ENCODE data around the gene KRTAP20-1.

Gene KRTAP20-1, protein sequence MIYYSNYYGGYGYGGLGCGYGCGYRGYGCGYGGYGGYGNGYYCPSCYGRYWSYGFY

DNA sequence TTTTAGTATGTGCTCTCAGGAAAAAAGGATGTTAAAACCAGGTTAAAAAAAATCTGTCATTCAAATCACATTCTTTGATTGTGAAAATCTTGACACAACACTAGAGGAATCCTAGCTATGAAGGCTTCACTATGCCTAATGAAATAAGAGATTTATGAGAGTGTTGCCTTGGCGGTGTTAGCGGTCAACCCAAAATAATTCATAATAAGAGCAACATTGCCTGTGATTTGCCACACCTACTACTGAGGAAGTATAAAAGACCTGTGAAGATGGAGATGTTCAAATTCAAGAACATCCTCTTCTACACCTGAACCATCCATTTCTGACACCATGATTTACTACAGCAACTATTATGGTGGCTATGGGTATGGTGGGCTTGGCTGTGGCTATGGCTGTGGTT is at the start of gene KRTAP20-1:
KRTAP20-1 (plus strand) TSS at position 301 of the 400 bp plus-strand sequence; CDS start at position 331, 30 bp downstream.
- no peak for DNase-seq

DNA sequence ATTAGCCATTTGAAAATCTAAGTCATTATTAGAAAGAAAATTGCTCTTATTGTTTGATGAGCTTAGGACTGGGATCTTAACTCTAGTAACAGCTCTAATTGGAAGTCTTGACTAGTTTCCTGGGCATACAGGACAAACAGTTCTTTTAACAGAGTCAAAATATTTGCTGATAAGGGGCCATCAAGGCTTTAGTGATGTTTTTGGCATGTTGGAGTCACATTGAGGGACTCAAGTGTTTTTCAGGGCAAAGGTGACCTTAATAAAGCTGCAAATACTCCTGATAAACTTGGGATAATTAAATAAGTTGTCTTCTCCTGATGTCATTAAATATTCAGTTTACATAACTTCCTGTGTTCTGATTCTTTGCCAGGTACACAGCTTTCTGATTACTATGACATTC is 48.6 kb upstream of the KRTAP20-1 start:
- no peak for DNase-seq

DNA sequence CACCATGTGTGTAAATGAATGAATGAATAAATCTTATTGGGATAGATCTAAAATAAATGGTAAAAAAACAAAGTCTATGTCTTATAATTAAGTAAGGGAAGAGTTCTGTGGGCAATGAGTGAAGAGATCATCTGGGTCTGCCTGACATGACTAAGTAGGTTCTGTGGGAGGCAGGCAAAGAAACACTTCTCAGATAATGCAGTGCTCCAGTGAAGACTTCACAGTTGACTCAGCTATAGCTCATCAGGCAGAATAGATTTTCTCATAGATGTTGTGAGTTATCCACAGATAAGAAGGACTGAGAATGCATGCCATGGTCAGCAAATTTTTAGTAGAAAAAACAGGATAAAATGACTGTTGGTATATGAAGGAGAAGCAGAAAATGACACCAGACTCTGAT is 38.5 kb upstream of the KRTAP20-1 start:
- DNase-seq: no peak

DNA sequence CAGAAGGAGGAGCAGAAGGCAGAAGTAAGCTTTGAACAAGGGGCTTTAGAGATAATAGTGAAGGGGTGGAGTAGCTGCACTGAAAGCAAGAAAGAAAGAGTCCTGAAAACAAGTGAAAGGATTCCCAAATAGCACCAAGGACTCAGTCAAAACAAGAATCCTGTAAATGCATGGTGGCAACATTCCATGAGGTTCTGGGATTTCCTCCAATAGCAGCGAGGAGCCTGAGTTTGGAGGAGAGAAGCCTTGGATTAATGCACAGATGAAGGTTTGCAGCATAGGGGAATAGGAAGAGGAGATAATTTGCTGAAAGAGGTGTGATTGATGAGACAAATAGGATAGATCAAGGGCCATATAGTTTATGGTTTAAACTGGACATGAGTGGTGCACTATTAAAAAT is 36.9 kb upstream of the KRTAP20-1 start:
- no peak for DNase-seq

DNA sequence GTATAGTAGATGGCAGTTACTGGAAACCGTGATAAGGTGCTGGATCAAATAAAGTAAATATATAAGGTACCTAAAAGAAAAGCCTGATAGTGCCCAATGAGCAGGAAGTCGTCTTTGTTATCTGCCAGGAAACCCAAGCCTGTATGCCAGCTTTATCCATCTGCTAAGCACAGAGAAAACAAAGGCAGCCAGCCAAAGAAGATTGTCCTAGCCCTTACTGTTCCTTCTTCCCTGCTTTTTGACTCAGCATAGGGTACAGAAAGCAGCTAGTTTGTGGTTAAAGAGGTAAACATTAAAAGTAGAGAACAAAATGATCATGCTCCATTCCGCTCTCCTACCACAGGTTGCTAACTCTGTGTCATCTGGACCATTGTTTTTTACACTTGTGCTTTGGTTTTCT is 36.1 kb upstream of the KRTAP20-1 start:
- no peak for DNase-seq

DNA sequence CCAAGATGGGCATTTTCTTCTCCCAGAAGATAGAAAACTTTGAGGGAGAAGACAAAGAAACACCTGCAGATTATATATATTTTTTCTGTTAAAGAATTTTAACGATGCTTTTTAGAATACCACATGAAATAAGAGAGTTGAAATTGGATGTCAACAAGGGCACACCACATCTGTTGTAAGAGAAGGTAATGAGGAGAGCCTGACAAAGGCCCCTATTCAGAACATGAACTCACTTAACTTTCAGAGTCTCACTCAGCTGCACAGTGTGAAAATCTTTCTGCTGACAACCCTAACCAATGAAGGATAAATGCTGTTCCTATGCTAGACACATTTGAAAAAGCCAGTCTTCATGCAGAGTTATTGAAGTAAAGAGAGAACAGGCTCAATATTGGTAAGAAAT is 33.4 kb upstream of the KRTAP20-1 start:
- DNase-seq: no peak

DNA sequence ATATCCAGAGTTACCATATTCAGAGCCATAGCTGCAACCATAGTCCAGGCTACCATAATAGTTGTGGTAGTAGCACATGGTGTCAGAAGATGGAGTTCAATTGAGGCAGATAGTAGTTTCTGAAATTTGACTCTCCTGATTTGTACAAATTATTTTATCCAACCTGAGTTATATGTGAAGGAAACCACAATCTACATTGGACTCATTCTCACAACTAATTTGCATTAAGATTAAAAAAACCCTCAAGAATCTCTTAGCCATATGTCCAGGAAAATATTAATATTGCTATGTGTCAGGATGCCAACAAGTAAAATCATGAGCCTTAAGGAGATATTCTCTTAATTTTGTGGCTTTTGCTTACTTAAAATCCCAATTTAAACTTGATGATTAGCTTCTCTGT is 25.9 kb upstream of the KRTAP20-1 start, which contains the start of gene KRTAP22-2:
KRTAP22-2 (minus strand) TSS at position 101 of the 400 bp plus-strand sequence.
- no peak for DNase-seq

DNA sequence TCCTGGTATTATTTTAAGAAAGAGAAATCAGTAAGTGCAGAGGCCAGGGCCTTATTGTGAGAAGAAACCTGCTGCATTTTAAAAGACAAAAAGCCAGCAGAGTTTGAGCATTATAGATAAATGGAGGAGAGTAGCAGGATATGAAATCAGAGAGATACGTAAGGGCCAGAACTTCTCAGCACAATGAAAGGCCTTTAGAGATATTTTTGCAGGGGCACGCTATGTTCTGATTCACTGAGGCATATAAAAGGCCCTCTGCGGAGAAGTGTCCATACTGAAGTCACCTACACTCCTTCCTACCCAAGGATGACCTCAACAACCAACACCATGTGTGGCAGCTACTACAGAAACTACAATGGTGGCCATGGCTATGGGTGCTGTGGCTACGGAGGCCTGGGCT is 24.1 kb upstream of the KRTAP20-1 start, which contains the start of gene KRTAP6-3:
KRTAP6-3 (plus strand) TSS at position 301 of the 400 bp plus-strand sequence; CDS start at position 307, 6 bp downstream.
- DNase-seq: no peak

DNA sequence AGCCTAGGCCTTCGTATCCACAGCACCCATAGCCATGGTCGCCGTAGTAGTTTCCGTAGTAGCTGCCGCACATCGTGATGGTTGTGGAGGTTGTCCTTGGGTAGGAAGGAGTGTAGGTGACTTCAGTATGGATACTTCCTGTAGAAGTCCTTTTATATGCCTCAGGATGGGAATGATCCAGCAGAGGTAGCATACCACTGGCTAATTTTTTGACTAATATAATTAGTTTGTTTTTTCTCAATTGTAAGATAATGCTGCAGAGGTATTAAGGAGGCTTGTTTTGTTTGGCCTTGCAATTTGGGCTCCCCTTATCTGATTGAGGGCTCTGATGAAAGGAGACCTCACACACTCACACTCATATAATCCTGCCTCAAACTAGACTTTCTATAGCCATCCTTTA is 17.4 kb upstream of the KRTAP20-1 start, which contains the start of gene KRTAP6-2:
KRTAP6-2 (minus strand) TSS at position 101 of the 400 bp plus-strand sequence; CDS start at position 73, 28 bp downstream.
- DNase-seq: no peak

DNA sequence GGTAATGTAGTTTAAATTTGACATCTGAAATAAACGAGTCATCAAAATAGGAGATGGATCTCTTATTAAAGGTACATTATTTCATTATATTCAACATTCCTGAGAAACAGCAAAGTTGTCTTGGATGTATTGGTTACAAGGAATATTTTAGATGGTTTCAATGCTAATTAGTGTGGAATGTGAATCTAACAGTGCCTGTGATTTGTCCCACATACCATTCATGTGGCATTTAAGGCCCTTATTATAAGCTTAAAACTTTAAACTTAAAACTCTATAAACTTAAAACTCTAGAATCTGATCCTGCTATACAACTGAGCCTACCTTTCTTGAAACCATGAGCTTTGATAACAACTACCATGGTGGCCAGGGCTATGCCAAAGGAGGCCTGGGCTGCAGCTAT is 15.4 kb upstream of the KRTAP20-1 start, which contains the start of gene KRTAP22-1:
KRTAP22-1 (plus strand) TSS at position 301 of the 400 bp plus-strand sequence.
- DNase-seq: no peak

DNA sequence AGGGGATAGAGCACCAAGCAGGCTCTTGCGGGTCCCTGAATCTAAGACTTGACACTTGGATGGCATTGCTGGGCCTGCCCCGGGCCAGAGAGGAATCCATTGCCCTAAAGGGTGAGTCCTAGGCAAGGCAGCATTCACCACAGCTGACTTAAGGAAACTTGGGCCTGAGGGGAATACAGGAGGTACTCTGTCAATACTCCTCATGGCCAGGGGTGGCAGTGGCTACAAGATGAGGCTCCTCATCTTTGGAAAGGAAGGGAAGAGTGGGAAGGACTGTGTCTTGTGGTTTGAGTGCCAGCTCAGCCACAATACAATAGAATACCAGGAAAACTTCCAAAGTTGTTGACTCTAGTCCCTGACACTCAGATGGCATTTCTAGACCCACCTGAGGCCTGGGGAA is 10.3 kb upstream of the KRTAP20-1 start:
- DNase-seq: no peak

DNA sequence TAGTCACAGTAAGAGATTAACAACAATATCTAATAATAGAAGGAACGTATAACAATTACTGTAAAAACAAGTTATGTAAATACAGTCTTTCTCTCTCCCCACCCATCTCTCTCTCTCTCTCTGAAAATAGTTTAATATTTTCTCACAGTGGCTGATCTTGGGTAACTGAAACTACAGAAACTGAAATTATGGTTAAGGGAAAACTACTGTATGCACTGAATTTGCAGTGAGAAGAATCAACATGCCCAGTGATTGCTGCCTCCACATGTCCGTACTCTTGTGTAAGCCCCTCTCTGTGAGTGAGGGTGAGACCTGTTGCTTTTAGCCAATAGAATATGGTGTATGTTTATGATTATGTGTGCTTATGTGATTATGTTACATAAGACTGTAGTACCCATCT is 4.1 kb upstream of the KRTAP20-1 start:
- no peak for DNase-seq

DNA sequence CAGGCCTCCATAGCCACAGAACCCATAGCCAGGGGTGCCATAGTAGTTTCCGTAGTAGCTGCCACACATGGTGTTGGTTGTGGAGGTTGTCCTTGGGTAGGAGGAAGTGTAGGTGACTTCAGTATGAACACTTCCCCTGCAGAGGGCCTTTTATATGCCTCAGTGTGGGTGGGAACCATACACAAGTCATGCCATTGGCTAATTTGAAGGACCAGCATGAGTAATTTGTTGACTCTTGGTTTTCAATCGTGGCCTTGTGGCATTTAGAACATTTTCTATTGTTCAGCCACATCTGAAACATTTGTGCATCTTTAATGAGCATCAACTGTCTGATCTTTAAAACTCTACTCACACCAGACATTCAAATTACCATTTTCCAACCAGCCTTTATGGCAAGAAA is 2.4 kb upstream of the KRTAP20-1 start, which contains the start of gene KRTAP6-1:
KRTAP6-1 (minus strand) TSS at position 95 of the 400 bp plus-strand sequence; CDS start at position 69, 26 bp downstream.
- no peak for DNase-seq

DNA sequence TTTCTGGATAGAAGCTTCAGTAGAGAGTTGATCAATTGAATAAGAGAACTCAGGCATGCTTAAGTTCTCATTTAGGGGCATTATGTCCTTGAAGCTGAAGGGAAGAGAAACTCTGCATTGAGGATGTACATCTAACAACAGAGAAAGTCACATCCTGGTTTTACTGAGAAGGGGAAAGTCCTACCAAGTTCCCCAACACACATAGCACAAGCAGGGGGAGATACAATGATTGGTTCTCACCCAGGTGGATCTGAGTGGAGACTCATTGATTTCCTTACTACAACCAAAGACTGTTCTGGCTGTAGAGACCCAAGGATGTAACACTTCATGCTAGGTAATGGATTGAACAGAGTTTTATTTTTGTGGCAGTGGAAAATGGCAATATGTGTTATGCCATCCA is 1.0 kb upstream of the KRTAP20-1 start:
- DNase-seq: no peak

DNA sequence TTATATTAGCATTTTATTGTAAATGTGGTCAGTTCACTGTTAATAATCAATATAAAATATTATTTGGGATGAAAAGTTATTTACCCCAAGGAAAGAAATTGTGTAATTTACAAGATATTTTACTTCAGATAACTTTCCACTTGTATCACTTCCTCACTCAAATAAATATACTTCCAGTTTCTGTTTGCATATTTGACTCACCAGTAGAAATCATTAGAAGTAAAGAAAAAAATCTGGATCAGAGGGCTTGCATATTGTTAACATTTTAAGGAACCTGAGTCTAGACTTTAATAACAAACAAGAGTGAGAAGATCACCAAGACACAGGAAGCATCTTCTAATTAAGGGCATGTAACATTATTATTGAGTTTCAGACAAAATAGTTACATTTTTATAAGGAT is 3.9 kb downstream of the KRTAP20-1 start:
- no peak for DNase-seq

DNA sequence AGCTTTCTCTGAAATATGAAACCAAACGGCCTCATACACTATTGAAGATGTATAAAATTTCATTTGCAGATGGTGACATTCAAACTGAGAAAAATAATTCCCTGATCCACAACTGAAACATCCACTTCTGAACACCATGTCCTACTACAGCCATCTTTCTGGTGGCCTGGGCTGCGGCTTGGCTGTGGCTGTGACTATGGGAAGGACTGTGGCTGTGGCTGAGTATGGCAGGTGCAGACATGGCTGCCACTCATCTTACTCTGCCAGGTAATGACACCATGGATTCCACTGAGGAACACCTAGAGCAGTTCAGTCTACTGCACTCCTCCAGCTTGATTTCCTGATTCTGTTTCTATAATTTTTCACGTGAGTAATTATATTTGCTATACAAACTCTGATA is 4.3 kb downstream of the KRTAP20-1 start, which contains the start of gene KRTAP20-4:
KRTAP20-4 (plus strand) TSS at position 106 of the 400 bp plus-strand sequence.
- no peak for DNase-seq

DNA sequence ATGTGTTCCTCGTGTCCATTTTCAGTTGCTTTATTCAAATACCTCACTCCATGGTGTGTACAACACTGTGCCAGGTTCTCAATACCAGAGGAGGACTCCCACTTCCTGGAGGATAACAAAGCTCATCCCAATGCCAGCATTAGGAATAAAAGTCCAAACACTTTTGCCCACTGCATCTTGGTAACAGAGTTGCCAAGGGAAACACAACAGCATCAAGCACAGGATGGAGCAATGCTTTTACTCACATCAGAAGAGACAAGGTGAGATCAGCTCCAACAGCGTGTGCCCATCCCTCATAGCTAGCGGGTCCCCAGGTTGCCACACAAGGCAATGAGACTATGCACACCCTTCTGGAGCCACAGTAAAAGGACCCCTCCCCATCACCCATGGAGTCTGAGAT is 7.1 kb downstream of the KRTAP20-1 start:
- DNase-seq: no peak

DNA sequence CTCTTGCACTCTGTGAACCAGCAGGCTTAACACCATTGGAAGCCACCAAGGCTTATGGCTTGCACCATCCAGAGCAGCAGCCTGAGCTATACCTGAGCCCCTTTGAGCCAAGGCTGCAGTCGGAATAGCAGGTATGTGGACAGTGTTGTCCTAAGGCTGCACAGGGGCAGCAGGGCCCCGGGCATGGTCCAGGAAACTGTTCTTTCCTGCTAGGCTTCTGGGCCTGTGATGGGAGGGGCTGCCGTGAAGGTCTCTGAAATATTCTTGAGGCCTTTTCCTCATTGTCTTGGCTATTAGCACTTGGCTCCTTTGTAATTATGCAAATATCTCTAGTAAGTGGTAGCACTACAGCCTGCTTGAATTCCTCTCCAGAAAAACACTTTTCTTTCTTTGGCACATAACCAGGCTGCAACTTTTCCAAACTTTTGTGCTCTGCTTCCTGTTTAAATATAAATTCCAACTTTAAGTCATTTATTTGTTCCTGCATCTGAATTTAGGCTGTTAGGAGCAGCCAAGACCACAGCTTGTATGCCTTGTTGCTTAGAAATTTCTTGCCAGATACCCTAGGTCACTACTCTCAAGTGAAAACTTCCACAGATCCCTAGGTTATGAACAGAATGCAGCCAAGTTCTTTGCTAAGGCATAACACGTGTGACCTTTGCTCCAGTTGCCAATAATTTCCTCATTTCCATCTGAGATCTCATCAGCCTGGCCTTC is 9.4 kb downstream of the KRTAP20-1 start:
- DNase-seq: no peak

DNA sequence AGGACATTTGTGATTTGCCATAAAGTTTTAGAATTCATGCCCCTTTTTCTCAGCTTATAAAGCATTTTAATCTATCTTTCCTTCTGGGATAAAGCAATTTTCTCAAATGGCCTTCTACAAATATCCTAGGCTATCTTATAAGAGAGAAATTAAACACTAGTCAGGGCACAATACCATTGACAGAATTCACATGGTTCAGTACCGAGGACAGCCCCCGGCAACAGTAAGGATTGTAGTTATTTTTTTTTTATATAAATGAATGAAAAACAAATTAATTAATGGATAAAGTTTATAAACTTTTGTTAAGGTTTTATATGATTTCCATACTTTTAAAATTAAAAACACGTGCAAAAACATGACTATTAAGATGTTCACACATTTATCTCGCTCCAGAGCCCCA is 11.9 kb downstream of the KRTAP20-1 start:
- no peak for DNase-seq

DNA sequence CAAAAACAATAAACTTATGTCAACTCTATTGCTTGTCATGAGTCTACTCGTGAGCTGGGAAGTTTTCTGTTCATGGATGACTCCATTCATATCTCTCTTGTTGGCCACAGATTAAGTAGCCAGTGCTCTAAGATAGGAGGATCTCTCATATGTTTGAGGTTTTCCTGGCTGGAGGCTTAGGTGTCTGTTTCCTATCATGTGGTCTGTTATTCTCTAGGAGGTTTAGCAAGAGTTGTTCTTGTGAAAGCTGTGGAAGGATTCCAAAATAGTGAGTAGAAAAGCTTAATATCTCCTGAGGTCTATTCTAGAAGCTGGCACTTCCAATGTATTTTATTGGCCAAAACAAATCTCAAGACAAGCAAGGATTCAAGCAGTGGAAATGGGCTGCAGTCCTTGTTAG is 13.0 kb downstream of the KRTAP20-1 start:
- DNase-seq: no peak

DNA sequence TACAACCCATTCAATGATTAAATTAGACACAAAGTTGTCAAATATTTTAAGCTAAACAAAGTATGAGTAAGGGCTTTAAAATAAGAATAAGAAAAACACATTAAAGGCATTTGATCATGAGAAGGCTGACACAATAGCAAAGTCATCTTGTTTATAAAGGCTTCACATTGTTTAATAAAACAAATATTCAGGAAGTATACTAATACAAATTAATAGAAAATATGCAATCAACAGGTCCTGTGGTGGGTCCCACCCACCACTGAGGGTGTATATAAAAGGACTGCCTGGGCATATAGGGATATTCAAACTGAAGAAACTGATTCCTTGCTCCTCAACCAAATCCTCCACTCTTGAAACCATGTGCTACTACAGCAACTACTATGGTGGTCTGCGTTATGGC is 18.7 kb downstream of the KRTAP20-1 start, which contains the start of gene KRTAP20-2:
KRTAP20-2 (plus strand) TSS at position 301 of the 400 bp plus-strand sequence; CDS start at position 359, 58 bp downstream.
- no peak for DNase-seq

DNA sequence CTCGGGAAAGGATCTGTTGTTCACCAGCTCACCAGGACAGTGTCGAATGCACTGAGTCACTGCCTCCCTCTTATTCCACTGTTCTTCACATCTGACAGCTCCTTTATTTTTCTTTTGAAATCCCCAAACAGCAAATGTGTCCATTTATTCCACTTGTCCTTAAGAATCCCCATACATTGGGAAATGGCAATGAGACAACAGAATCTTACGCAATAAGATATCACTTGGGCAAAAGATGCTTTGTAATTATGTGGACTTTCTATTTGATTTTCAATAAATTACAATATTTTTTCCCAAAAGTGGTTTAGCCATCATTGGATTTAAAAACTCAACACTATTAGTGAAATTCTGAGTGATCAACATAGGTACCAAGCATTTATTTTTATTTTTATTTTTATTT is 22.5 kb downstream of the KRTAP20-1 start:
- no peak for DNase-seq

DNA sequence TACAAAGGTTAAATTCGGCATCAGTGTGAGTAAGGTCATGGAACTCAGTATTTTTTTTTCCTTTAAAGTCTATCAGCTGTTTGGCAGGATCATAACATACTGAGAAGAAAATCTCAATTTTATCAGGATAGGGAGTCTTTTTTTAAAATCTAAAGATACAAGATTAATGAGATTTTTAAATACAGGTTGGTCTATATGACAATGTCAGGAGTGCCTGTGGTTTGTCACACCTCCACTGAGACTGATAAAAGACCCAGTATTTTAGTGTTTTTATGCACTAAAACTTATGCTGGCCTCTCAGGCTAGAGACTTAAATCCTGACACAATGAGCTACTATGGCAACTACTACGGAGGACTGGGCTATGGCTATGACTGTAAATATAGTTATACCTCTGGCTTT is 26.3 kb downstream of the KRTAP20-1 start, which contains the start of gene KRTAP20-3:
KRTAP20-3 (plus strand) TSS at position 301 of the 400 bp plus-strand sequence.
- DNase-seq: no peak

DNA sequence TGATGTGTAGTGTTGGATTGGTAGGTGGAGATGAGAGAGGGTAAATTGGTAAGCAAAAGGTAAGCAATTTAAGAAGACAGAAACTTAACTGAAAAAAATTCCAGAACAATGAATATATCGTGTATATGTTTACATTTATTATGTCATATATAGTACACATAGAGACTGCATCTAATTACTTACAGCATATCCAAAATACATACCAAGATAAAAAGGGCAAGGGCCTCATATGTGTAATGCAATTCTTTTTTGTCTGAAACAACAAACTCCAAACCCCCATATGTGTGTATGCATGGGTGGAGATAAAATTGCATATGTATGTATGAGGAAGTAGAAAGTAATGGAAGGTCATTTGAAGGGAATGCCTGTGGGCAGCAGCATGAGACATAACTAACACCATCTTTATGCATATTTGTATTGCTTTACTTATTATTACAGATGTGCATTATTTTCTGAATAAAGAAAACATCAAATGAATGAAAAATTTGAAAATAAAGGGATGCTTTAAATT is 30.7 kb downstream of the KRTAP20-1 start:
- no peak for DNase-seq

Data from GDM1 (cell line).